HL-60/S4 treated with retinoic acid at 250 ng/mL for 4 days and 3 days (cell line): ENCODE data around the gene PITPNM1.
"Not testable (repeated sequence)": the region's sequence is repeated elsewhere in the genome, so short reads cannot be mapped to it uniquely, and the experiment has no call there.

Experiments used
- in situ Hi-C: fragments of 300-500 bp; cut with MboI; formaldehyde crosslinking; loops from 2 replicates; pipeline ENCODE4 v1.7.0; 2022; ENCODE audit warnings: low sequenced_read_pairs

Gene PITPNM1

DNA sequence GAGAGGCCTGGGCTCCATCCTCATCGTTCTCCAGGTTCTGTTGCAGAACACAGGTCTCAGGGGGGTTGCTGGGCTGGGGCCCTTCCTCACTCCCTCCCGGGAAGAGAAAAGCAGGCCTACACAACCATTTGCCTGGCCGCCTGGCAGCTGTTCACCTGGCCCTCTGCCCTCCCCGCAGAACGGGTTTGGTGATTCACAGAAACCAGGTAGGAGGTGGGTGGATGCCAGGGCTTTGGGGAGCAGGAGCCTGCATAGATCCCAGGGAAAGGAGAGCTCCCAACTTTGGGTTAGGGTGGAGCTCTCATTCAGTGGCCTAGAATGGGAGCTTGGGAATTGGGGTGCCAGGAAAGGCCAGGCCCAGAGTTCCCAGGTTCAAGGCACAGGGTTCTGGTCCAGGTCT, 37.1 kb downstream of the PITPNM1 start:
- in situ Hi-C loops: no loop called here

- in situ Hi-C loops: no loop called here
Observed at GRCh38 chr11:67466962-67467771, 38.0 kb downstream of the PITPNM1 start.

- in situ Hi-C loops: no loop called here
Observed at GRCh38 chr11:67466367-67466766, 38.8 kb downstream of the PITPNM1 start.

DNA sequence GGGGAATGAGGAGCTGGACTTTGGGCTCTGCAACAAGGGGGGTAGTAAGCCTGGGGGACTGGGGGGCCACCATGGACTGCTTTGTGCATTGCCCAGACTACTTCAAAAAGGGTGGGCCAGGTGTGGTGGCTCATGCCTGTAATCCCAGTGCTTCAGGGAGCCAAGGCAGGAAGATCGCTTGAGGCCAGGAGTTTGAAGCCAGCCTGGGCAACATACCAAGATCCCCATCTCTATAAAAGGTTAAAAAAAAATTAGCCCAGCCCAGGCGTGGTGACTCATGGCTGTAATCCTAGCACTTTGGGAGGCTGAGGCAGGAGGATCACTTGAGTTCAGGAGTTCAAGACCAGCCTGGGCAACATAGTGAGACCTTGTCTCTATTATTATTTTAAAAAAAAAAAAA, 39.6 kb downstream of the PITPNM1 start:
- in situ Hi-C loops: not testable (repeated sequence)

DNA sequence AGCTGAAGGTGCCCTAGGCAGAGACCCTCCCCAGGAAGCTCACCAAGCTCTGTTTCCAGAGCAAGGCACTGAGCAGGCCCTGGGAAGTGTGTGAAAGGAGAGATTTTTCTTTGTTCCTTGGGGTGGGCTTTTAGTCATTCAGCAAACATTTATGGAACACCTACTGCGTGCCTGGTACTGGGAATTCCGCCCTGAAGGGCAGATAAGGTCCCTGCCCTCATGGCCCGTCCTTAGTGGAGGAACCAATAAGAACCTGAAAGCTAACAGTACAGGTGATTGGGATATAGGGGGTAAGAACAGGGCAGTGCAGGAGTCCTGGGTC, 40.0 kb downstream of the PITPNM1 start:
- in situ Hi-C loops: no loop called here

DNA sequence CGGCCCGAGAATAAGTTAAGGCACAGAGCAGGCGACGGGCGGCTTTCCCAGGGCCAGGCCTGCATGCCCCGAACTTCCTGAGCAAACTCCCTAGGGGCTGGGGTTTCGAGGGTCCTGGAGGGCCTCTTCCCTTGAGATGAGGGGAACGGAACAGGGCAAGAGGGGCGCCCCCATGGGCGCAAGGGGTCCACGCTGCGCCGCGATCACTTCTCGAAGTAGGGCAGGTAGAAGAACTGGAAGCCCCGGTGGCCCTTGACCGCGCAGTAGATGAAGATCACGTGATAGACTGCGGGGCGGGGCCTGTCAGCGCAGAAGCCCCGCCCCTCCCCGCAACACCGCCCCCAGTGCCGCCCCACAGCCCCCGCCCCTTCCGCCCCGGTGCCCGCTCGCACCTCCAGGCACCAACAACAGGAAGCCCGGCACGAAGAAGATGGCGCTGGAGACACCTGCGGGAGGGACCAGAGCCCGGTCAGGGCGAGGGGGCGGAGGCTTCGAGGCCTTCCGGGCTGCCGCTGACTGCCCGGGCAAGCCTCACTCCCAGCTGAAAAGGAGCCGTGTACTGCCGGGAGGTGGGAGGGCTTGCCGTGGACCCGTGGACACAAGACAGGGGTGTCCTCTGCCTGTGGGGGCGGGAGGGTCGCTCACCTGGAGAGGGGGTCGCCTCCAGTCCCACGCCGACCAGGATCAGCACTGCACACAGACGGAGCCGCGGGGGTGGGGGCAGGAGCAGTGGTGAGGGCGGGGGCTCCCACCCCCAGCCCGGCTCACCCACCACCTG, 40.6 kb downstream of the PITPNM1 start:
- in situ Hi-C loops: no loop called here

DNA sequence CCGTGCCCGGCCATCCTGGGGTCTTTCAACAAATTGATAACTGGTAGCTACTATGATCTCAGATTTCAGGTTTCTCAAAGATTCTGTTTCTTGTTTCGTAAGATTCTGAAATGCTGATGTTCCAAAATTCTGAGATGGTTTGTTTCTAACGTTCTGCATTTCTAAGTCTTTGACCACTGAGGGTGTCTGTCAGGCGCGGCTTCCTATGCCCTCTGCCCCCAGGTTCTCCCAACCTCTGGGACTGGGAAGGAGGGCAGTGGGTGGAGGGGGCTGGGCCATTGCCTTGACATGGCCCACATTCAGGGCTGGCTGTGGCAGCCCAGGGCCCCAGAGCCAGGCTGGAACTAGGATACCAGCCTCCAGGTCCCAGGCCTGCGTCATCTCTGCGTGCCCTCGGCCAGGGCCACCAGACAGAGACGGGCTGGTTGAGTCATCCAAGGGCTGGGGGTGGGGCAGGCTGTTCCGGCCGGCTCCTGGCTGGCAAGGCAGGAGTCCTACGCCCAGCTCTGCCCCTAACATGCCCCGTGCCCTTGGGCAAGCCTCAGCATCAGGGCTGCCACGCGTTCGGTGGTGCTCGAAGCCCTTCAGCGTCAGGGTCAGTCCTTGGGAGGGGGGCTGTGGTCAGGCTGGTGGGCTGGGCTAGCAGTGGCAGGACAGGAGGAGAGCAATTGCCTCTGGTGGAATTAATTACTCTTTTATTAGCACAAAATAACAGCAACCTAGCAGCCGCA, 41.3 kb downstream of the PITPNM1 start:
- in situ Hi-C loops: no loop called here

DNA sequence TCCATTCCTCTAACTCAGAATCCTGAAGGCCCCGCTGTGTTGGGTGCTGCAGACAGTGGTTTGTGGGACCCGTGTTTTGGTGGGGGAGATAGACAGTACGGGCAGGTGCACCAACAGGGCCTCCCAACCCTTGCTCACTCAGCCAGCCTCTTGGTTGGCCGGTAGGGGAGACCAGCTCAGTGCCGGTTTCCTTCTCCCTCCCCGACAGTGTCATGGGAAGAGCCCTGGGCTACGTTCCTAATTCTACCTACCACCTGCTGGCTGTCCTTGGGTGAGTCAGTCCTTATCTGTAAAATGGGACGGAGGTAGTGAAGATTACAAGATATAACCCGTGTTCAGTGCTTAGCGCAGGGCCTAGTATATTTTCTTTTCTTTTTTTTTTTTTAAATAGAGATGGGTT, 42.0 kb downstream of the PITPNM1 start:
- in situ Hi-C loops: no loop called here

- in situ Hi-C loops: no loop called here
Observed at GRCh38 chr11:67458266-67458665, 46.9 kb downstream of the PITPNM1 start.

DNA sequence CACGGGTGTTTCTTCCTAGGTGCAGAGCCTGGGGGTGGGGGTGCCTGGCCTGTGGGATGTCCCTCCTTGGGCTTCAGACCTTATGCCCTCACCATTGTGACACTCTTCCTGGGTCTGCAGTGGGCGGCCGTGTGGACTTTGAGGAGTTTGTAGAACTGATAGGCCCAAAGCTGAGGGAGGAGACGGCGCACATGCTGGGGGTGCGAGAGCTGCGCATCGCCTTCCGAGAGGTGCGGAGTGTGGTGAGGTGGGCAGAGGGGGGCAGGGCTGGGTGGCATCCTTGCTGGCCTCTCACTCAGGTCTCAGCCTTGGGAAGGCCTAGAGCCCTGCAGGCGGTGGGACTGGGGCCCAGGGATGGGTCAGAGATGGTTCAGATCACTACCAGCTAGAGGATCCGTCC, 47.7 kb downstream of the PITPNM1 start:
- in situ Hi-C loops: no loop called here

GRCh38 chr11:67456068-67456705, 49.0 kb downstream of the PITPNM1 start:
- in situ Hi-C loops: no loop called here

GRCh38 chr11:67455054-67455453, 50.1 kb downstream of the PITPNM1 start, which contains the start of gene CABP4:
Gene CABP4 (plus strand): TSS chr11:67455354. CDS start chr11:67455424, 70 bp downstream.
- in situ Hi-C loops: no loop called here

- in situ Hi-C loops: no loop called here
Observed at GRCh38 chr11:67453816-67454732, 51.1 kb downstream of the PITPNM1 start.

DNA sequence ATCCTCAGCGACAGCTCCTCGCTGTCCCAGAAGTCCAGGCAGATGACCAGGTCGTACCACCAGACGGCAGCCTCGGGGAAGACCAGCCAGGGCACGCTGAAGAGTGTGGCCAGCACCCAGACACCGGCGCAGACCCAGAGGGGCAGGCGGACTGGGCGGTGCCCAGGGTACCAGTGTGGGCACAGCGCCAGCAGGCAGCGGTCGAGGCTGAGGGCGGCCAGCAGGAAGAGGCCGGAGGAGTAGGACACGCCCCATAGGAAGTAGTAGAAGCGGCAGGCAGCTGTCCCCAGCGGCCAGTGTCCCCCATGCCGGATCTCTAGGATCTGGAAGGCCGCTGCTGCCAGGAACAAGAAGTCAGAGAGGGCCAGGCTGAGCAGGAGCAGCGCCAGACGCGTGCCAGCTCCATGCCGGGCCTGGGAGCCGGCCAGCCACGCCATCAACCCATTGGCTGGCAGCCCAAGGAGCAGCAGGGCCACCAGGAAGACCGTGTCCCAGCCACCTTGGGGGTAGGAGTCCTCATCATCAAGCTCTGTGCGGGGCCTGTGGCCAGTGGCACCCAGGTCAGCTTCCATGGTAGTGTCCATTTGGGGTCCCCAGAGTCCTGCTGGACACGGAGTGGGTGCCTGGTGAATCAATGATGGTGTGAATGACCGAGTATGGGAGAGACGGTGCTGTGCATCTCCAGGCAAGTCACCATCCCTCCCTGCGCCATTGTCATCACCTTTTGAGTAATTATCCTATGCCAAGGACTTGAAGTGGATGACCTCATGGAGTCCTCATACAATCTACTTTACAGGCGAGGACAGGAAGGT, 52.8 kb downstream of the PITPNM1 start, which contains the start of gene GPR152:
Gene GPR152 (minus strand): TSS at position 589 of the 812 bp plus-strand sequence. CDS start 5 bp downstream, at position 584.
- in situ Hi-C loops: no loop called here

DNA sequence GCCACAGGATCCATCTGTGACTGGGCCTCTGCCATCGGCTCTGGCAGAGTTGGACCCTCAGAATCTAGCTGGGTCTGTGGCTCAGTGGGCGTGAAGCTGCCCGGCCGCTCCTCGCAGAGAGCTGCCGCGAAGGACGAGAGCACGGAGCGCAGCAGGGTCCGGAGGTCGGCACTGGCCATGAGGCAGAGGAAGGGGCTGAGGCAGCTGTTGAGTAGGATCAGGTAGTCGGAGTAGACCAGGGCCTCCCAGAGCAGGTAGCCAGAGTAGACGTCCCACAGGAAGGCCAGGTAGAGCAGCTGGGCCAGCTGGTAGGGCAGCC, 53.5 kb downstream of the PITPNM1 start:
- in situ Hi-C loops: no loop called here

DNA sequence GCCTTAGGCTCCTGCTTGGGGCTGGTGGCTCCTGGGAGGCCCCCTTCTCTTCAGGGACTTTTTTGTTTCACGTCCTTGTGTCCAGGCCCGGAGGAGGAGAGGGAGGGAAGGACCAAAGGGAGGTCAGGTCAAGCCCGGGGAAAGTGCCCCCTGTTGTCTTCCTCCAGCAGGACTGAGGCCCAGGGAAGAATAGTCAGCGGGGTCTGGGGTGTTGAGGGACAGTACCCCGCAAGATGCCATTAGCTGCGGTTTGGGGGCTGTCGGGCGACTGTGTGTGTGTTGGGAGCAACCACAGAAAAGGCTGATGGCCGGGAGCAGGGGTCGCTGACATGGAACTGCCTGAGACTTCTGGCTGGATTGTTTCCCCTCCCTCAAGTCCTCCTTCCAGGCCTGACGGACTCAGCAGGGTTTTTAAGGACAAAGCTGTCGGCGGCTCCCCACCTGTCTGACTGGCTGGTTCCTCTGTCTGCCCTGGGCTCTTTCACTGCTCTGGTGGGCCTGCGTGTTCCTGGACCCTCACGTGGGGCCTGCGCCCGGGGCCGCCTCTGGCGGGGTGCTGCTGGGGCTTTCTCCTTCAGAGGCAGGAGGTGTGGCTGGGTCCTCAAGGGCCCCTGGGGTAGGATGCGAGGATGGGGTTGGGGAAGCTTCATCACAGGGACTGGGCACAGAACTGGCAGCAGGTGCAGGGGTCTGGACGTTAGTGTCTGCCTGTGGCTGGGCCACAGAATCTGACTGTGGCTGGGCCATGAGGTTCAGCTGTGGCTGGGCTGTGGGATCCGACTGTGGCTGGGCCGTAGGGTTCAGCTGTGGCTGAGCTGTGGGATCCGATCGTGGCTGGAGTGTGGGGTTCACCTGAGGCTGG, 54.1 kb downstream of the PITPNM1 start:
- in situ Hi-C loops: no loop called here

GRCh38 chr11:67449116-67449844, 55.9 kb downstream of the PITPNM1 start:
- in situ Hi-C loops: no loop called here

GRCh38 chr11:67448220-67448609, 56.9 kb downstream of the PITPNM1 start:
- in situ Hi-C loops: no loop called here
